Measurements from ENCODE around the gene LZTFL1.
"Not testable (repeated sequence)": the region's sequence is repeated elsewhere in the genome, so short reads cannot be mapped to it uniquely, and the experiment has no call there.

Gene LZTFL1

DNA sequence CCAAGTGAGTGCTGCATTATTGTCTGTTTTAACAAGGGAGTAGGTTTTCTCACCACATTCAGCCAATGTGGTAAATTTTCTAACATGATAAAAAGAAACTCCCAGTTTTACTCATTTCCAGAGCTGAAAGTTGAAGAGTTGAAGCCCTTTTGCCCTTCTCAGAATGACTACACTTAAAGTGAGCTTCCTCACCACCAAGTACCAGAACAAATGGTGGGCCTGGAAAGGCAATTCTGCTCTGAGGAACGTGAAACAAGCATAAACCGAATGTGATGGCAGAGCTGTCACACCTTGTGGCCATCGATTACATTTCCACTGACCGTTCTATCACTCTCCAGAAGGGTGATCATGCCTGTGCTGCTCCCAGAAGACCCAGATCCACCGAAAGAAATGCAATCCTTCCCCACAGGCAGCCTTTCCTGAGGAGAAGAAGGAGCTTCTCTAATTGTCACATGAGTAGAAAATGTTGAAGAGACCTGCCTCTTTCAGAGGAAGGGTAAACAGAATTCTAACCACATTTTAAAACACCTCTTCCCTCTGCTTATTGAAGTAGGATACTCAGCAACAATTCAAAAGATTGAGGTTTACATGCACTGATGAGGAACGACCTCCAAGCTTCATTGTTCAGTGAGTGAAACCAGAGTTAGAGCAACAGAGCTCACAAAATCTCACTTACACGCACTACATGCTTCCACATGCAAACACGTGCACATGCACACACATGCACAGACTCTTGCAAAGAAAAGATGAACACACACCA is 23.0 kb upstream of the LZTFL1 start:
- DNase-seq, result peak; percentile 46

DNA sequence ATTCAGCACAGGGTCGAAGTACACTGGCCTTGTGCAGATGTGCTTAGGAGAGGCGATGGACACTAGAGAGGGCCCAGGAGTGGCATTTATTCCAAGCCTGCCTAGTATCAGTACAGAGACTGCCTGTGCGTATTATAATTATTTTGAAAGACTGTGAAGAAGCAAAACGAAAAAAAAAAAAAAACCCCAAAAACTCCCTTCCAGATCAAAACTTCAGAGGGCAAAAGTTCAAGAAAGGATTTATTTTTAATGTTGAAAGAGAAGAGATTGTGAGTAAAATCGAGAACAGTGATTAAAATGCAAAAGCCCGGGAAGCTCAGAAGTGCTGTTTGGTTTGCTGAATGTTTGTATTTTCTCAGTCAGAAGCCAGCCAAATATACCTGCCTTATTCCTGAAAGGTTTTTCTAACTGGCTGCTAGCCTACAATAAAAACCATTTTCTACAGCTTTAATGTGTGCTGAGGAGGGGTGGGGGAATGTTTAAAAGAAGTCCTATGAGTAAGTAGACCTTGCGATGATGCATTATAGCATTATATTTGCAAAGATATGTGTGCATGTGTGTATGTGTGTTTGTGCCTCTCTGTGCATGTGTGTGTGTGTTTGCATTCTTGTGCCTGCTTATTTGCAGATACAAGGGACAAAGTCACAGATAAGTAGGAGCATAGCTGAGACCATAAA is 19.3 kb upstream of the LZTFL1 start:
- DNase-seq, result no peak

DNA sequence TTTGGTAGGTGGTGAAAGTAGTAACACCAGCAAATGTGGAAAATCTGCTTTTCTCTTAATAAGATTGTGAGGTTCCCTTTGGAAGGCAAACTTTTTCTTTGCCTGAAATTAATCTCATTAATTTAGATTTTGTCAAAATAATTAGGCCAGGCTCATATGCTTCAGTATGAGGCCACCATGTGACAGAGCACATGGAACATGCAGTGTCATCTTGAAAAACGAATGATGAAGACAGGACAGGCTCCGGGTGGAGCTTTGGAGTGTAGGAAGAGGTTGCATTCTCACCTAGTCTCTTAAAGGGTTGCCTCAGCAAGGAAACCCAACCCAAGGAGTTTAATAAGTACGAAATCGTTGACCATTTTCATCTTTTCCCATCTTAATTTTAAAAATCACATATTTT is 18.6 kb upstream of the LZTFL1 start:
- DNase-seq, result no peak

GRCh38 chr3:45858809-45859543 is 17.1 kb upstream of the LZTFL1 start:
- DNase-seq, result no peak

- not testable (repeated sequence) for DNase-seq
Observed at GRCh38 chr3:45857024-45857423, 15.1 kb upstream of the LZTFL1 start.

DNA sequence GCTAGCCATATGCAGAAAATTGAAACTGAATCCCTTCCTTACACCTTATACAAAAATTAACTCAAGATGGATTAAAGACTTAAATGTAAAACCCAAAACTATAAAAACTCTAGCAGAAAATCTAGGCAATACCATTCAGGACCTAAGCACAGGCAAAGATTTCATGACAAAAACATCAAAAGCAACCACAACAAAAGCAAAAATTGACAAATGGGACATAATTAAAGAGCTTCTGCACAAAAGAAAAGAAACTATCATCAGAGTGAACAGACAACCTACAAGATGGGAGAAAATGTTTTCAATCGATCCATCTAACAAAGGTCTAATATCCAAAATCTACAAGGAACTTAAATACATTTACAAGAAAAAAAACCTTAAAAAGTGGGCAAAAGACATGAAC is 14.4 kb upstream of the LZTFL1 start:
- not testable (repeated sequence) for DNase-seq

GRCh38 chr3:45852828-45853227 is 10.9 kb upstream of the LZTFL1 start:
- DNase-seq, result no peak

- no peak for DNase-seq
Observed at GRCh38 chr3:45848392-45848791, 6.5 kb upstream of the LZTFL1 start.

DNA sequence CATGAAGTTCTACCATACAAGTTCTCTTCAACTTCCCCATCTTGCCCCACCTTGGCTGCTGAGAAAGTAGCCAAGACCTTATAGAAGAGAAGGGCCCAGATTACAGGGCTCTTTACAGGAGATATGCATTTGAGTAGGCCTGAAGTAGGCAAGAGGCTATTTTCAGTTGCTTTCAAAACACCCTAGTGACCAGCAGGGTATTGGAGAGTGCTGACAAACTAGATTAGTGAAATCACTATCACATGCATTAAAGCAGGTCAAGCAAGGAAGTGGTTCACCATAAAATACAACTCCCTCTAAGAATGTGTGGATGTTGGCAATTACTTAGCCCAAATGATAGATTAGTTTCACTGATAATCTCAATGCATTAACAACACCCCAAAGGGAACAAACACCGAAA is 2.7 kb upstream of the LZTFL1 start:
- DNase-seq, result no peak

GRCh38 chr3:45842851-45843625 is 1.1 kb upstream of the LZTFL1 start:
- DNase-seq, result no peak

DNA sequence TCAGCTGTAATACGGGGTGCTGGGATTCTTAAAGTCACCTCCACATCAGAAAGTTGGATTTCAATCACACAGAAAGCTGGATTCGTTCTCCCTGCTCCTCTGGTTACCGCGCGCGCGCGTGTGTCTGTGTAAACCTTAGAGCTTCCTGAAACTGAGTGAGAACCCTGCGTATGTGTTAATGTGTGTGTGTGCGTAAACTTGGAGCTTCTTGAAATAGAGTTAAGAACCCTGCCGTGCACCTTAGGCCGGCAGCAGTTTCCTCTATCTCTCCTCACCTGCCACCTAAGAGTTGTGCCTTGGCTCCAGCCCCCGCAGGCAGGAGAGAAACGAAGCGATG is 531 bp downstream of the LZTFL1 start:
- DNase-seq, result no peak

- DNase-seq, result no peak
Observed at GRCh38 chr3:45838466-45838865, 3.5 kb downstream of the LZTFL1 start.

- DNase-seq, result no peak
Observed at GRCh38 chr3:45832699-45833098, 9.2 kb downstream of the LZTFL1 start.

- no peak for DNase-seq
Observed at GRCh38 chr3:45830121-45830520, 11.8 kb downstream of the LZTFL1 start.

- DNase-seq, result no peak
Observed at GRCh38 chr3:45826908-45827307, 15.0 kb downstream of the LZTFL1 start.

- no peak for DNase-seq
Observed at GRCh38 chr3:45826321-45826720, 15.6 kb downstream of the LZTFL1 start.

DNA sequence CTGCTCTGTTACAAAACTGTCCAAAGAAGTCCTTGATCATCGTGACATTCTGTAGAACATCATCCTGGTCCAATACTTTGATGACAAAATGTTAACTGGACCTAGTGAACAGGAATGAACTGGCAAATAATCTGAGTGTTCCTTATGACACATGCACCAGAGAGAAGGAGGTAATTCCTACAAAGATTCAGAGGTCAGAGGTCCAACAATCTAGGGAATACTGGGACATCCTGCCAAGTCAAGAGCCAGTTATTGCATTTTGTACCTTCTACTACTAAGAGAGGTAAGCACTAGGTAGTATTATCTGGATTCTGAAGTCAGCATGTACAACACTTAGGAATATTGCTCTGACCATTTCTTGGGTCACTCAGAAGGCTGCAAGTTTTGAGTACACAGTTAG is 20.8 kb downstream of the LZTFL1 start:
- no peak for DNase-seq

GRCh38 chr3:45819543-45819942 is 22.4 kb downstream of the LZTFL1 start:
- no peak for DNase-seq

GRCh38 chr3:45817831-45818522 is 23.9 kb downstream of the LZTFL1 start:
- DNase-seq, result no peak

- no peak for DNase-seq
Observed at GRCh38 chr3:45816544-45816943, 25.4 kb downstream of the LZTFL1 start.

DNA sequence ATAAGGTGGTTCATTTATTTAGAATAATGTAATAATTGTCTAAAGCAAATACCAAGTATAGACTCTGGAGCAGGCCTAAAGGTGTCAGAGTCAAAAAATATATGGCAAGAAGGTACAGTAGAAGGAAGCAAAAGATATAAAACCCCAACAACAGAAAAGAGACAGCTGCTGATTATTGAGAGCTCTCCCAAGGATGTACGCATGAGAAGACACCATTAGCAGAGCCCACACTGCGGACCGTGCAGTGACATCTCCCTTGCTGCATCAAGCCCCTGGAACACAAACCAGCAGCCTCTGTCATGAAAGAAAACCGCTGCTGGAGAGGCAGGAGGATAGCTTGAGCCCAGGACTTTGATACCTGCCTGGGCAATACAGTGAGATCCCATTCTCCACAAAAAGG is 27.6 kb downstream of the LZTFL1 start:
- no peak for DNase-seq

DNA sequence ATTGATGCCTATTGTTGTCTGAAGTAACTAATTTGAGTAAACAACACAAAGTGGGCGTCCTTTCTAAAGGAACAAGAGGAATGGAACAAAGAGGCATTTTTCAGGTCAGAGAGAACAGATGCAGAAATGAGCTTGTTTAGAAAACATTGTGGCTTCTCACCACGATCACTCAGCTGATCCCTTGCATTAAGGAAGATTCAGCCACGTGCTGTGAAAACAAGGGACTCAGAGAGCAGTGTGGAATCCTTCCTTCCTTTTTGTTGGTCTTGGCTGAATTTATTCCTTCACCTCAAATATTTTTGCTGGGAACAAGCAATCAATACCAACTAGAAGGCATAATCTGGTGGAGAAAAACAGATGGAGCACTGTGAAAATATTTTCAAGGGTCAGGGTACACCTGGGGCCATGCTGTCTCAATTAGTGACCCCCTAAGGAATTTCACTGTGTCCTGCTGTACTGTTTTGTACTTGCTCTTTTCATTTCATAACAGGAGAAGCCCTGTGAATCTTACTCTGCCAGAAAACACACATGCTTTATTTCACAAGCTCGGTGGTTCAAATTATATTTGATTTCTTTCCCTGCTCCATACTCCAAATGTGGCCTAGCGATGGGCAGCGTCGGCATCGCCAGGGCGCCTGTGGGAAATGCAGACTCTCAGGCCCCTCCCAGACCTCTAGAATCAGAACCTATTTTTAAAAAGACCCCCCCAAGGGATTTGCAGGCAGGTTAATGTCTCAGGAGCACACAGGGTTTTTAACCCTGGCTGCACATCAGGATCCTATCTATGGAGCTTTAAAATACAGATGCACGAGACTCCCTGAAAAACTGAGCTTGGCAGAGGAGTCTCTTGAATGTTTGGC is 34.0 kb downstream of the LZTFL1 start:
- no peak for DNase-seq

Measured in stimulated activated CD8-positive, alpha-beta memory T cell treated with anti-CD3 and anti-CD28 coated beads, Interleukin-4, amount 100 ng/mL, for 48 hours (primary cell).